Sigmoid colon (tissue), 7 donors: ENCODE measurements around the gene VIPR2. TPM values are rescaled to one million over a fixed set of nuclear protein-coding genes. Genes with fewer than 3 reads are reported as not detected.
A peak's percentile ranks its signal among the peaks of the same experiment; 100 is the strongest.

Experiments
- DNase-seq: peaks from one replicate; pipeline ENCODE4 v3.0.0-alpha.2; 2019
- H3K27ac ChIP-seq, 4 donors: fragments of 200-600 bp; sonication (generic); one replicate each; pipeline ENCODE4 v1.5.1; 2016 to 2019; ENCODE audit warnings: mild to moderate bottlenecking in 1 of 4
- H3K27me3 ChIP-seq, 3 donors: fragments of 200-600 bp; sonication (generic); one replicate each; pipeline ENCODE4 v1.5.1; 2019; ENCODE audit warnings: mild to moderate bottlenecking in 1 of 3
- H3K36me3 ChIP-seq, 4 donors: fragments of 200-600 bp; sonication (generic); one replicate each; pipeline ENCODE4 v1.5.1; 2016 to 2019
- H3K4me1 ChIP-seq, 4 donors: fragments of 200-600 bp; sonication (generic); one replicate each; pipeline ENCODE4 v1.5.1; 2017 to 2019
- H3K4me3 ChIP-seq, 4 donors: fragments of 200-600 bp; sonication (generic); one replicate each; pipeline ENCODE4 v1.5.1; 2017 to 2019; ENCODE audit warnings: mild to moderate bottlenecking in 2 of 4, moderate library complexity in 1 of 4
- H3K9me3 ChIP-seq, 4 donors: fragments of 200-600 bp in 3 of 4; sonication (generic) in 3 of 4; one replicate each; pipeline versions ENCODE4 v1.5.1 to v1.6.1; 2013 to 2019
- CTCF ChIP-seq, 4 experiments: fragments of 450-650 bp in 3 of 4; fragments of 200-600 bp in 1 of 4; IDR thresholded peaks; one replicate each; pipeline ENCODE4 v1.5.1; 2016 to 2019; ENCODE audit warnings: antibody characterized with exemption in 4 of 4, mild to moderate bottlenecking in 3 of 4, moderate library complexity in 2 of 4
- EP300 ChIP-seq, 4 donors: sonication (generic); formaldehyde crosslinking; IDR thresholded peaks; one replicate each; pipeline ENCODE4 v1.6.1; 2017; ENCODE audit warnings: antibody characterized with exemption in 4 of 4
- POLR2A ChIP-seq, 2 donors: fragments of 450-650 bp; IDR thresholded peaks; one replicate each; pipeline ENCODE4 v1.6.1; 2016; ENCODE audit warnings: antibody characterized with exemption in 2 of 2, mild to moderate bottlenecking in 2 of 2, moderate library complexity in 2 of 2
- POLR2AphosphoS5 ChIP-seq, 4 donors: sonication (generic); formaldehyde crosslinking; IDR thresholded peaks; one replicate each; pipeline ENCODE4 v1.6.1; 2017; ENCODE audit warnings: antibody characterized with exemption in 4 of 4
- WGBS, 2 donors: extraction: QIAGEN DNeasy Blood & Tissue Kit; methylation state at CpG; one replicate each; pipeline ENCODE4 v1.1.7; 2013; 5-methylcytosine and 5-hydroxymethylcytosine counted together
- intact Hi-C: fragments of 100-400 bp; cut with DNase I; formaldehyde crosslinking; loops from one replicate; pipeline ENCODE4 v1.15.1; 2023
- polyA plus RNA-seq, 3 donors: library from polyadenylated mRNA; stranded (reverse); fragments of 200-250 nt; gene quantifications; one replicate each; pipeline ENCODE4 v1.2.3, GENCODE V29; 2013
- total RNA-seq, 4 donors: library from RNA; depleted of rRNA; stranded (reverse); fragments of >200 nt; gene quantifications; one replicate each; pipeline ENCODE4 v1.1.0, GENCODE V29; 2016
- donor health status: healthy with polysubstance abuse.
- donor health status: Bipolar disorder and iron deficiency.
- donor health status: healthy.

Gene VIPR2
- total and polyA plus RNA-seq, 7 donors: 0.23 to 21.4 (median 11.7) TPM

GRCh38 chr7:159075563-159076238 is 69.0 kb downstream of the VIPR2 start:
- intact Hi-C loops: no loop called here
- no peaks in the 10 kb centered on the region for H3K27me3 ChIP-seq
- no peaks in the 10 kb centered on the region for H3K36me3 ChIP-seq
- peaks cover 0 to 9% (median 0%) of the 10 kb centered on the region in 4 donors for H3K4me1 ChIP-seq
- no peak for TF ChIP-seq CTCF (IDR thresholded peaks at IDR 0.05)
- TF ChIP-seq POLR2AphosphoS5 (IDR thresholded peaks at IDR 0.05): peak; percentile 25 to 64 (median 50)
- peak; percentile 71 for DNase-seq
- WGBS, 2 donors: 89 to 91% methylated on average over 17 of the region's 17 CpGs
- H3K4me3 ChIP-seq: no peak overlapping the region
- peak overlapping the region; percentile 21 to 62 (median 58) for H3K27ac ChIP-seq
- H3K9me3 ChIP-seq: no peaks in the 10 kb centered on the region

- Histone ChIP-seq H3K36me3 (no peaks in the 10 kb centered on the region), H3K4me3 (no peak overlapping the region), H3K27ac (no peak overlapping the region), H3K27me3 (no peaks in the 10 kb centered on the region), H3K4me1 (peaks cover 0 to 35% (median 19%) of the 10 kb centered on the region in 4 donors), H3K9me3 (no peaks in the 10 kb centered on the region)
- peak; percentile 5 for DNase-seq
- 92 to 95% methylated on average over 6 of the region's 6 CpGs for WGBS, 2 donors
- intact Hi-C loops: no loop called here
- no peak for TF ChIP-seq POLR2AphosphoS5 (IDR thresholded peaks at IDR 0.05)
- TF ChIP-seq CTCF (IDR thresholded peaks at IDR 0.05): no peak
- TF ChIP-seq EP300 (IDR thresholded peaks at IDR 0.05): no peak
- no peak for TF ChIP-seq POLR2A (IDR thresholded peaks at IDR 0.05)
Measured at GRCh38 chr7:159071260-159071659, 73.4 kb downstream of the VIPR2 start.

- Histone ChIP-seq H3K4me1 (peaks cover 0 to 34% (median 19%) of the 10 kb centered on the region in 4 donors), H3K36me3 (no peaks in the 10 kb centered on the region), H3K27me3 (no peaks in the 10 kb centered on the region), H3K9me3 (no peaks in the 10 kb centered on the region), H3K27ac (peak overlapping the region in 1 of 4 donors; percentile 51), H3K4me3 (no peak overlapping the region)
- intact Hi-C loops: no loop called here
- TF ChIP-seq POLR2AphosphoS5 (IDR thresholded peaks at IDR 0.05): no peak
- no peak for TF ChIP-seq CTCF (IDR thresholded peaks at IDR 0.05)
- no peak for TF ChIP-seq POLR2A (IDR thresholded peaks at IDR 0.05)
- TF ChIP-seq EP300 (IDR thresholded peaks at IDR 0.05): no peak
- 23 to 39% methylated on average over 17 of the region's 17 CpGs for whole genome bisulfite sequencing, 2 donors
- DNase-seq: no peak
Measured at GRCh38 chr7:159070431-159071148, 74.1 kb downstream of the VIPR2 start.

GRCh38 chr7:159068893-159069448 is 75.7 kb downstream of the VIPR2 start:
- no peaks in the 10 kb centered on the region for H3K27me3 ChIP-seq
- TF ChIP-seq EP300 (IDR thresholded peaks at IDR 0.05): no peak
- TF ChIP-seq POLR2A (IDR thresholded peaks at IDR 0.05): no peak
- no peak for TF ChIP-seq CTCF (IDR thresholded peaks at IDR 0.05)
- TF ChIP-seq POLR2AphosphoS5 (IDR thresholded peaks at IDR 0.05): no peak
- no peaks in the 10 kb centered on the region for H3K36me3 ChIP-seq
- 89 to 94% methylated on average over 14 of the region's 14 CpGs for WGBS, 2 donors
- no peaks in the 10 kb centered on the region for H3K9me3 ChIP-seq
- peak overlapping the region; percentile 23 to 70 (median 52) for H3K27ac ChIP-seq
- no peak overlapping the region for H3K4me3 ChIP-seq
- no peak for DNase-seq
- H3K4me1 ChIP-seq: peaks cover 0 to 27% (median 19%) of the 10 kb centered on the region in 4 donors
- intact Hi-C loops: no loop called here
